Measurements from ENCODE around the gene TMTC1. TPM values are rescaled to one million over a fixed set of nuclear protein-coding genes. Genes with fewer than 3 reads are reported as not detected.

TMTC1 gene
- total and polyA plus RNA-seq, 2 experiments from 2014 or later = 6.8 to 14.0 TPM

DNA sequence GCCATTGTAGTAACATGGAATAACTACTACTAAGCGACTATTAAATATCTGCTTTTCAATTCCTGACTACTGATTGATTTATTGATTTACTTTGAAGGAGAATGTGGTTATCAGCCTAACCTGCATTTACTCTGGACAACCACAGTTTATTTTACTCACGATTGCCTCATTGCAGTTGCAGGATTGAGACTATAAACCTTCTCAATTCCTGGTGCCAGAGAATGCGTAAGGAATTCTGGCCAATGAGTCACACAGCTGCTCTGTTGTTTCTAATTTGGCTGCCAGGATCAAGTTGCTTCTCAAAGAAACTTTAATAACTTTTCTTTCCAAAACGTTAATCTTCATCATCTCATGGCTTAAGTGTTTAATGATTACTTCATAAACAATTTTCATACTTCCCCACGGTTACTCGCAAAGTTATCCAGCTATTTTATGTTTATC lies 13.1 kb upstream of the TMTC1 start:
- H3K4me2 ChIP-seq = peak overlapping the region; percentile 2
- no peak for TF ChIP-seq EZH2 (IDR thresholded peaks at IDR 0.05; ENCODE audit: borderline replicate concordance)
- TF ChIP-seq, protein P1, sequence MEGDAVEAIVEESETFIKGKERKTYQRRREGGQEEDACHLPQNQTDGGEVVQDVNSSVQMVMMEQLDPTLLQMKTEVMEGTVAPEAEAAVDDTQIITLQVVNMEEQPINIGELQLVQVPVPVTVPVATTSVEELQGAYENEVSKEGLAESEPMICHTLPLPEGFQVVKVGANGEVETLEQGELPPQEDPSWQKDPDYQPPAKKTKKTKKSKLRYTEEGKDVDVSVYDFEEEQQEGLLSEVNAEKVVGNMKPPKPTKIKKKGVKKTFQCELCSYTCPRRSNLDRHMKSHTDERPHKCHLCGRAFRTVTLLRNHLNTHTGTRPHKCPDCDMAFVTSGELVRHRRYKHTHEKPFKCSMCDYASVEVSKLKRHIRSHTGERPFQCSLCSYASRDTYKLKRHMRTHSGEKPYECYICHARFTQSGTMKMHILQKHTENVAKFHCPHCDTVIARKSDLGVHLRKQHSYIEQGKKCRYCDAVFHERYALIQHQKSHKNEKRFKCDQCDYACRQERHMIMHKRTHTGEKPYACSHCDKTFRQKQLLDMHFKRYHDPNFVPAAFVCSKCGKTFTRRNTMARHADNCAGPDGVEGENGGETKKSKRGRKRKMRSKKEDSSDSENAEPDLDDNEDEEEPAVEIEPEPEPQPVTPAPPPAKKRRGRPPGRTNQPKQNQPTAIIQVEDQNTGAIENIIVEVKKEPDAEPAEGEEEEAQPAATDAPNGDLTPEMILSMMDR (IDR thresholded peaks at IDR 0.05; ENCODE audit: poor library complexity) = no peak
- TF ChIP-seq EZH2phosphoT487 (IDR thresholded peaks at IDR 0.05; ENCODE audit: low read depth, severe bottlenecking, unreplicated experiment) = no peak
- H2AFZ ChIP-seq = no peak overlapping the region
- H3K36me3 ChIP-seq (replicated peaks; ENCODE audit: insufficient read depth, low read depth) = no peaks in the 10 kb centered on the region
- peaks cover 14% of the 10 kb centered on the region for H3K4me1 ChIP-seq (ENCODE audit: insufficient read depth)
- no peaks in the 10 kb centered on the region for H4K20me1 ChIP-seq (ENCODE audit: insufficient read depth, poor library complexity, severe bottlenecking)
- peak; percentile 60 for DNase-seq (ENCODE audit: low spot score)
- WGBS (ENCODE audit: low lambda C conversion rate, missing lambda C conversion rate) = 22% methylated on average over 6 of the region's 6 CpGs
- no peaks in the 10 kb centered on the region for H3K9me2 ChIP-seq (replicated peaks; ENCODE audit: insufficient read depth)
- H3K27me3 ChIP-seq = no peaks in the 10 kb centered on the region
- peak overlapping the region; percentile 20 for H3K27ac ChIP-seq
- no peaks in the 10 kb centered on the region for H3K79me2 ChIP-seq
- H3K4me3 ChIP-seq = no peak overlapping the region
- no peaks in the 10 kb centered on the region for H3K9me3 ChIP-seq (ENCODE audit: low read depth)

DNA sequence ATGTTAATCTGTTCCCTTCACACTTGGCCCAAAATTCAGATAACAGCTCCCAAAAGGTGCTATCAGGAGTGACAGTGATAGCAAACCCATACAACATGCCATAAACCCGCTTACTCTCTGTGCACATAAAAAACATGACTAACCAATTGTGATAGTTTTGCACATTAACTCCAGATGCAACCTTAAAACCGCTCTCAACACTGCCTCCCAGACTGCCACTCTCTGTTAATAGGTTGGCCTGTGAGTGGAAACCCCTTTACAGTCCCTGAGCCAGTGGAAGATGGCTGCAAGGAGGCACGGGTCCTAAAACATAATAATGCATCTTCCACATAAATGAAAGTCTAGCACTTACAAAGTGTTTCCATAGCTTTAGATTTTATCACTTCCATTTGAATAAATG lies 12.0 kb upstream of the TMTC1 start:
- no peak overlapping the region for H3K27ac ChIP-seq
- H4K20me1 ChIP-seq (ENCODE audit: insufficient read depth, poor library complexity, severe bottlenecking) = no peaks in the 10 kb centered on the region
- no peak overlapping the region for H3K4me3 ChIP-seq
- no peaks in the 10 kb centered on the region for H3K27me3 ChIP-seq
- no peaks in the 10 kb centered on the region for H3K9me2 ChIP-seq (replicated peaks; ENCODE audit: insufficient read depth)
- no peak overlapping the region for H2AFZ ChIP-seq
- TF ChIP-seq EZH2 (IDR thresholded peaks at IDR 0.05; ENCODE audit: borderline replicate concordance) = no peak
- peaks cover 14% of the 10 kb centered on the region for H3K4me1 ChIP-seq (ENCODE audit: insufficient read depth)
- no peak overlapping the region for H3K4me2 ChIP-seq
- H3K9me3 ChIP-seq (ENCODE audit: low read depth) = no peaks in the 10 kb centered on the region
- 55% methylated on average over 3 of the region's 3 CpGs for WGBS (ENCODE audit: low lambda C conversion rate, missing lambda C conversion rate)
- DNase-seq (ENCODE audit: low spot score) = no peak
- no peaks in the 10 kb centered on the region for H3K36me3 ChIP-seq (replicated peaks; ENCODE audit: insufficient read depth, low read depth)
- H3K79me2 ChIP-seq = no peaks in the 10 kb centered on the region

DNA sequence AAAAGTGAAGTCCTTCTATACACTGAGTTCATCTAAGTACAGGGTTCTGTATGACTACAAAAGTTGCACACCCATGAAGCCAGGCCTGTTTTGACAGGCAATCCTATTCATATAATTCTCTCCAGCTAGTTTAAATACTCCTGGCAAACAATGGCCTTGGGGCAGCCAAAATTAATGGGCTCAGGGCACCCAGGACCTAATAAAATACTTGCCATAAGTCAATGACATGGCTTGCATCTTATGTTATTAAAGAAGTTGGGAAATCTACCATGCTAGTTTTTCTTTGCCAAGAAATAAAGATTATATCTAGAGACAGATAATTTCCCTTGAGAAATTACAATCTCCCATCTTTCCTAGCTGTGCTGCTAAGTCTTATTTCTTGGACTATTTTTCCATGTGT lies 11.1 kb upstream of the TMTC1 start:
- no peaks in the 10 kb centered on the region for H3K36me3 ChIP-seq (replicated peaks; ENCODE audit: insufficient read depth, low read depth)
- peaks cover 14% of the 10 kb centered on the region for H3K4me1 ChIP-seq (ENCODE audit: insufficient read depth)
- H3K27ac ChIP-seq = no peak overlapping the region
- H2AFZ ChIP-seq = no peak overlapping the region
- H3K27me3 ChIP-seq = no peaks in the 10 kb centered on the region
- DNase-seq (ENCODE audit: low spot score) = no peak
- TF ChIP-seq, protein P1 (IDR thresholded peaks at IDR 0.05; ENCODE audit: poor library complexity) = no peak
- H3K4me3 ChIP-seq = no peak overlapping the region
- H3K4me2 ChIP-seq = no peak overlapping the region
- H4K20me1 ChIP-seq (ENCODE audit: insufficient read depth, poor library complexity, severe bottlenecking) = no peaks in the 10 kb centered on the region
- no peaks in the 10 kb centered on the region for H3K79me2 ChIP-seq
- no peaks in the 10 kb centered on the region for H3K9me2 ChIP-seq (replicated peaks; ENCODE audit: insufficient read depth)
- H3K9me3 ChIP-seq (ENCODE audit: low read depth) = no peaks in the 10 kb centered on the region

DNA sequence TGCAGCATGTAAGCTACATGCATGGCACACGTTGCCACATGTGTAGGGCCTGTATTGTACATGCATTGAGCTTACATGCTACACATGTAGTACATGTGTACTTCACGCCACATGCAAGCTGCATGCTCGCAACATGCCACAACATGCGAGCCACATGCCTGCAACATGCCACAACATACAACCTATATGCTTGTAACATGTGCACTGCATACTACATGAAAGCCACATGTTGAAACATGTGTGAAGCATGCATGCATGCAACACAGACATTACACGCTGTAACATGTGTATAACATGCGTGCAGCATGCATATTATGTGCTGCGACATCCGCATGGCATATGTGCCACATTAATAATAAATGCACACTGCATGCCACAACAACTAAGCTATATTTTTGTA lies 9.1 kb upstream of the TMTC1 start:
- Histone ChIP-seq H3K9me3 (ENCODE audit: low read depth) (no peaks in the 10 kb centered on the region), H3K79me2 (no peaks in the 10 kb centered on the region), H3K27ac (no peak overlapping the region), H3K4me2 (no peak overlapping the region), H3K4me1 (ENCODE audit: insufficient read depth) (peaks cover 14% of the 10 kb centered on the region), H2AFZ (no peak overlapping the region), H3K9me2 (replicated peaks; ENCODE audit: insufficient read depth) (no peaks in the 10 kb centered on the region), H3K27me3 (no peaks in the 10 kb centered on the region), H3K36me3 (replicated peaks; ENCODE audit: insufficient read depth, low read depth) (no peaks in the 10 kb centered on the region), H4K20me1 (ENCODE audit: insufficient read depth, poor library complexity, severe bottlenecking) (no peaks in the 10 kb centered on the region), H3K4me3 (no peak overlapping the region)
- no peak for DNase-seq (ENCODE audit: low spot score)
- WGBS (ENCODE audit: low lambda C conversion rate, missing lambda C conversion rate) = 94% methylated on average over 8 of the region's 8 CpGs
- TF ChIP-seq EZH2phosphoT487 (IDR thresholded peaks at IDR 0.05; ENCODE audit: low read depth, severe bottlenecking, unreplicated experiment) (no peak), EZH2 (IDR thresholded peaks at IDR 0.05; ENCODE audit: borderline replicate concordance) (no peak)
- TF ChIP-seq, protein P1 (IDR thresholded peaks at IDR 0.05; ENCODE audit: poor library complexity) = no peak

Data from hepatocyte (in vitro differentiated cells).